Right lobe of liver (tissue), 6 donors: ENCODE measurements around the gene NOD1. TPM values are rescaled to one million over a fixed set of nuclear protein-coding genes. Genes with fewer than 3 reads are reported as not detected.

Experiments
- ATAC-seq, 4 donors: fragments of 200-7000 bp; cut with Tn5 transposase; one replicate each; pipeline ENCODE4 v1.9.1; 2020; ENCODE audit warnings: mild to moderate bottlenecking in 4 of 4, moderate library complexity in 4 of 4
- DNase-seq, 3 donors: peaks; one replicate each; pipeline ENCODE4 v3.0.0-alpha.2; 2020
- H3K27ac ChIP-seq, 3 donors: fragments of 200-600 bp; one replicate each; pipeline ENCODE4 v1.8.0; 2022
- H3K27me3 ChIP-seq, 2 donors: fragments of 200-600 bp; one replicate each; pipeline ENCODE4 v1.8.0; 2022
- H3K36me3 ChIP-seq, 4 donors: fragments of 200-600 bp; sonication (generic) in 1 of 4; one replicate each; pipeline versions ENCODE4 v1.5.1 to v1.8.0; 2017 to 2022; ENCODE audit warnings: control low read depth in 1 of 4
- H3K4me1 ChIP-seq, 4 donors: fragments of 200-600 bp; sonication (generic) in 1 of 4; one replicate each; pipeline versions ENCODE4 v1.5.1 to v1.8.0; 2017 to 2022; ENCODE audit warnings: control low read depth in 1 of 4
- H3K4me3 ChIP-seq, 3 donors: fragments of 200-600 bp; one replicate each; pipeline ENCODE4 v1.8.0; 2022
- H3K9me3 ChIP-seq, 4 donors: fragments of 200-600 bp; sonication (generic) in 1 of 4; one replicate each; pipeline versions ENCODE4 v1.5.1 to v1.8.0; 2017 to 2022; ENCODE audit warnings: control low read depth in 1 of 4
- CTCF ChIP-seq, 4 donors: fragments of 200-600 bp in 3 of 4; fragments of 450-650 bp in 1 of 4; IDR thresholded peaks; one replicate each; pipeline versions ENCODE4 v1.5.1 to v1.8.0; 2016 to 2022; ENCODE audit warnings: antibody characterized with exemption in 4 of 4, mild to moderate bottlenecking in 2 of 4
- POLR2A ChIP-seq: fragments of 450-650 bp; IDR thresholded peaks from one replicate; pipeline ENCODE4 v1.6.1; 2017; ENCODE audit warnings: antibody characterized with exemption, mild to moderate bottlenecking
- WGBS: methylation state at CpG from one replicate; pipeline ENCODE4 v1.1.6; 2018; ENCODE audit warnings: low coverage, low lambda C conversion rate; ENCODE audit not compliant: insufficient coverage; ENCODE audit errors: missing lambda C conversion rate; 5-methylcytosine and 5-hydroxymethylcytosine counted together
- intact Hi-C, 2 donors: fragments of 100-400 bp; cut with DNase I; formaldehyde crosslinking; loops; one replicate each; pipeline versions ENCODE4 v1.11.2 to v1.14.1; 2022
- total RNA-seq, 6 experiments: library from RNA; depleted of rRNA in 2 of 6; stranded (reverse); fragments of >200 nt in 2 of 6; fragmentation: NEBNext Ultra II Directional in 3 of 6; extraction: Animal tissue kit (Norgen Biotek cat#: 25700) in 3 of 6; gene quantifications; one replicate each; pipeline versions ENCODE4 v1.1.0 to v1.2.4, GENCODE V29; 2016 to 2023
- donor health status: DM: no; HTN: yes; CAD: no.
- donor health status: DM: no; HTN: no; CAD: no.
- donor health status: DM: no; HTN: no; CAD: no.
- donor health status: DM: no; HTN: yes; CAD: no.
- donor health status: DM: no; HTN: yes; CAD: no.

The NOD1 gene
- total RNA-seq, 6 experiments from 2014 or later: 1.7 to 5.3 (median 2.7) TPM

GRCh38 chr7:30505174-30505697, 26.7 kb upstream of the NOD1 start:
- no peak for DNase-seq
- peak overlapping the region; percentile 68 to 97 (median 89) for H3K4me3 ChIP-seq
- H3K9me3 ChIP-seq: no peaks in the 10 kb centered on the region
- WGBS: 38% methylated on average over 4 of the region's 19 CpGs
- H3K4me1 ChIP-seq: peaks cover 0 to 4% (median 0%) of the 10 kb centered on the region in 4 donors
- intact Hi-C loops: no loop called here
- H3K27ac ChIP-seq: peak overlapping the region; percentile 77 to 89 (median 88)
- H3K27me3 ChIP-seq: no peaks in the 10 kb centered on the region
- ATAC-seq: peak in 1 of 4 donors; percentile 37
- TF ChIP-seq CTCF (IDR thresholded peaks at IDR 0.05) (no peak), POLR2A (no peak)
- H3K36me3 ChIP-seq: no peaks in the 10 kb centered on the region

GRCh38 chr7:30504301-30505173, 26.0 kb upstream of the NOD1 start, which contains the start of gene GGCT:
TSS of gene GGCT (minus strand) at chr7:30504829. CDS start at chr7:30504709, 120 bp downstream.
- DNase-seq: peak; percentile 98 to 100 (median 99)
- peak; percentile 98 to 99 (median 98) for ATAC-seq
- 0% methylated on average over 31 of the region's 64 CpGs for WGBS

GRCh38 chr7:30503274-30504212, 25.0 kb upstream of the NOD1 start:
- TF ChIP-seq POLR2A (no peak), CTCF (IDR thresholded peaks at IDR 0.05) (no peak)
- peak overlapping the region in 1 of 3 donors; percentile 54 for H3K27ac ChIP-seq
- WGBS: 27% methylated on average over 11 of the region's 15 CpGs
- peak overlapping the region; percentile 71 to 97 (median 89) for H3K4me3 ChIP-seq
- H3K4me1 ChIP-seq: peaks cover 0 to 4% (median 0%) of the 10 kb centered on the region in 4 donors
- H3K9me3 ChIP-seq: no peaks in the 10 kb centered on the region
- intact Hi-C loops: no loop called here
- no peaks in the 10 kb centered on the region for H3K27me3 ChIP-seq
- no peaks in the 10 kb centered on the region for H3K36me3 ChIP-seq
- DNase-seq (no peak), ATAC-seq (no peak)

More at GRCh38 chr7:30504301-30505173, 26.0 kb upstream of the NOD1 start, which contains the start of gene GGCT:
- Histone ChIP-seq H3K36me3 (no peaks in the 10 kb centered on the region), H3K4me1 (peaks cover 0 to 4% (median 0%) of the 10 kb centered on the region in 4 donors), H3K27ac (peak within 1 kb of the TSS; percentile 77 to 89 (median 88)), H3K27me3 (no peaks in the 10 kb centered on the region), H3K9me3 (no peaks in the 10 kb centered on the region), H3K4me3 (peak within 1 kb of the TSS; percentile 71 to 97 (median 89))
- TF ChIP-seq CTCF (IDR thresholded peaks at IDR 0.05) (no peak), POLR2A (peak; percentile 79)
- intact Hi-C loops: no loop called here
